Neural cell (in vitro differentiated cells): ENCODE measurements around the gene RPLP2. TPM values are rescaled to one million over a fixed set of nuclear protein-coding genes. Genes with fewer than 3 reads are reported as not detected.

Experiments used
- H2AFZ ChIP-seq: fragments of 200-600, 300-800 bp; sonication (generic), shearing (Covaris generic); 2 replicates; pipeline ENCODE4 v1.6.0; 2014; ENCODE audit warnings: low read depth, mild to moderate bottlenecking, antibody characterized with exemption, low read length, moderate library complexity
- H3F3A ChIP-seq: fragments of 200-600 bp; shearing (Covaris generic); 2 replicates; pipeline ENCODE4 v1.6.1; 2016; ENCODE audit warnings: mild to moderate bottlenecking, moderate library complexity, mixed read lengths, antibody characterized with exemption, low read length; ENCODE audit not compliant: insufficient read depth, poor library complexity, severe bottlenecking
- H3K27ac ChIP-seq: fragments of 200-600, 300-800 bp; sonication (generic), shearing (Covaris generic); 2 replicates; pipeline ENCODE4 v1.5.1; 2014; ENCODE audit warnings: mild to moderate bottlenecking, low read length, moderate library complexity
- H3K27me3 ChIP-seq: fragments of 300-800, 200-600 bp; sonication (generic), shearing (Covaris generic); 2 replicates; pipeline ENCODE4 v1.6.0; 2014; ENCODE audit warnings: mild to moderate bottlenecking, low read depth, low read length, moderate library complexity; ENCODE audit not compliant: insufficient read depth
- H3K36me3 ChIP-seq: fragments of 300-800, 200-600 bp; sonication (generic), shearing (Covaris generic); 2 replicates; pipeline ENCODE4 v1.5.1; 2014; ENCODE audit warnings: mild to moderate bottlenecking, antibody characterized with exemption, low read length, moderate library complexity; ENCODE audit not compliant: insufficient read depth
- H3K4me2 ChIP-seq: fragments of 300-800, 200-600 bp; sonication (generic), shearing (Covaris generic); 2 replicates; pipeline ENCODE4 v1.6.0; 2014; ENCODE audit warnings: mild to moderate bottlenecking, low read length
- H3K4me3 ChIP-seq: fragments of 300-800, 200-600 bp; sonication (generic), shearing (Covaris generic); 2 replicates; pipeline ENCODE4 v1.5.1; 2014; ENCODE audit warnings: mild to moderate bottlenecking, low read length, moderate library complexity
- H3K79me2 ChIP-seq: fragments of 200-600 bp; shearing (Covaris generic); replicated peaks from 2 replicates; pipeline ENCODE4 v1.6.0; 2014; ENCODE audit warnings: mild to moderate bottlenecking, low read length, moderate library complexity; ENCODE audit not compliant: insufficient read depth
- H3K9ac ChIP-seq: fragments of 300-800, 200-600 bp; sonication (generic), shearing (Covaris generic); 2 replicates; pipeline ENCODE4 v1.6.1; 2016; ENCODE audit warnings: mild to moderate bottlenecking, low read length, mixed read lengths
- H3K9me2 ChIP-seq: fragments of 200-600 bp; shearing (Covaris generic); 2 replicates; pipeline ENCODE4 v1.6.1; 2016; ENCODE audit warnings: mild to moderate bottlenecking, low read length, mixed read lengths; ENCODE audit not compliant: insufficient read depth
- H3K9me3 ChIP-seq: fragments of 200-600, 300-800 bp; sonication (generic), shearing (Covaris generic); 2 replicates; pipeline ENCODE4 v1.6.1; 2016; ENCODE audit warnings: mild to moderate bottlenecking, mixed run types, low read length, moderate library complexity, mixed read lengths
- H4K20me1 ChIP-seq: fragments of 200-600 bp; shearing (Covaris generic); 2 replicates; pipeline ENCODE4 v1.6.1; 2016; ENCODE audit warnings: mild to moderate bottlenecking, mixed run types; ENCODE audit not compliant: insufficient read depth
- CTCF ChIP-seq: fragments of 450-650 bp; IDR thresholded peaks from 2 replicates; pipeline ENCODE4 v1.5.1; 2014; ENCODE audit warnings: antibody characterized with exemption, mild to moderate bottlenecking, moderate library complexity; ENCODE audit not compliant: poor library complexity, severe bottlenecking
- EP300 ChIP-seq: fragments of 450-650 bp; conservative IDR thresholded peaks from 2 replicates; pipeline ENCODE4 v1.6.1; 2014; ENCODE audit warnings: antibody characterized with exemption, mild to moderate bottlenecking, moderate library complexity; ENCODE audit not compliant: poor library complexity, severe bottlenecking
- EZH2 ChIP-seq: fragments of 200-600, 300-800 bp; shearing (Covaris generic), sonication (generic); IDR thresholded peaks from 2 replicates; pipeline ENCODE4 v1.6.1; 2014; ENCODE audit warnings: antibody characterized with exemption, low read length, borderline replicate concordance, mild to moderate bottlenecking; ENCODE audit not compliant: insufficient read depth, poor library complexity, severe bottlenecking
- MXI1 ChIP-seq: fragments of 450-650 bp; conservative IDR thresholded peaks from 2 replicates; pipeline ENCODE4 v1.6.1; 2014; ENCODE audit warnings: antibody characterized with exemption, mild to moderate bottlenecking; ENCODE audit not compliant: poor library complexity, severe bottlenecking
- POLR2AphosphoS5 ChIP-seq: IDR thresholded peaks from 2 replicates; pipeline ENCODE4 v1.6.1; 2012
- RAD21 ChIP-seq: fragments of 450-650 bp; conservative IDR thresholded peaks from 2 replicates; pipeline ENCODE4 v1.6.1; 2014; ENCODE audit warnings: antibody characterized with exemption, mild to moderate bottlenecking, moderate library complexity
- REST ChIP-seq: IDR thresholded peaks from 2 replicates; pipeline ENCODE4 v1.6.1; 2012; ENCODE audit warnings: borderline replicate concordance
- SMC3 ChIP-seq: fragments of 450-650 bp; conservative IDR thresholded peaks from 2 replicates; pipeline ENCODE4 v1.6.1; 2014; ENCODE audit warnings: antibody characterized with exemption, mild to moderate bottlenecking, moderate library complexity; ENCODE audit not compliant: poor library complexity
- TAF1 ChIP-seq: IDR thresholded peaks from 2 replicates; pipeline ENCODE4 v1.6.1; 2012; ENCODE audit warnings: low read depth
- polyA plus RNA-seq: library from polyadenylated mRNA; depleted of rRNA; stranded (reverse); fragments of >200 nt; gene quantifications from 2 replicates; pipeline ENCODE4 v1.2.3, GENCODE V29; 2014

The RPLP2 gene
- polyA plus RNA-seq, 1 donor from 2014 or later, result 147 TPM

DNA sequence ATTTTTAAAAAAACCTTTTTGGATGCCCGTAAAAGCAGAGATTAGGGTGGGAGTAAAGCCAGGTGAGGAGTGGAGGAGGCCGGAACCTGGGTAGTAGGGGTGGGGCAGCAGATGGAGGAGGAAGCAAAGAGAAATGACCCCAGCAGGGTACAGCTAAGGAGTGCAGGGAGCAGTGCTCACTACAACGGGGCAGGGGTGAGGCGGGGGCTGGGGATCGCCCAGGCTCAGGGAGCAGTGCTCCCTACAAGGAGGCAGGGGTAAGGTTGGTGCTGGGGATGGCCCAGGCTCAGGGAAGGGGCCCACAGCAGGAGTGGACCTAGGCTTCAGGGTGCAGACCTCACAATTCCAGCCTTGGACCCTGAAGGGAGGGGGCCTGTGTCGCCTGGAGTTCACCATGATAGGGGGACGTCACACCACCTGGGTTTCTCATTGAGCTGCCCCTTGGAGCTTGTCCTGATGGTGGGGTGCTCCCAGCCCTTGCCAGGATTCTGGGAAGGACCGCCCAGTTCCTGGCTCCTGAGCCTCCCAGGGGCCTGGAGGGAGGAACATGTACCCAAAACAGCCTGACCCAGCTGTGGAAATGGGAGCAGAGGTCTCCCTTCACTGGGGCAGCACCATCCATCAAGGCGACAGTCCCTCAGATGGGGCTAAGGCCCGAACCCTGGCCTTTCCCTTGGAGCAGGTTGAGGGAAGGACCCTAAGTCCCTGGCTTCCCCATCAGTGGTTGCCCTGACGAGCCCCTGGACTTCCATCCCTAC, 6.1 kb downstream of the RPLP2 start:
- Histone ChIP-seq H2AFZ (no peak overlapping the region), H4K20me1 (no peaks in the 10 kb centered on the region), H3K79me2 (peaks cover 8% of the 10 kb centered on the region), H3K9me2 (no peaks in the 10 kb centered on the region), H3K36me3 (no peaks in the 10 kb centered on the region), H3K27me3 (no peaks in the 10 kb centered on the region), H3K9me3 (no peaks in the 10 kb centered on the region), H3K4me2 (no peak overlapping the region), H3K4me3 (no peak overlapping the region), H3K27ac (no peak overlapping the region), H3F3A (no peaks in the 10 kb centered on the region), H3K9ac (no peak overlapping the region)
- TF ChIP-seq RAD21, result no peak
- TF ChIP-seq TAF1, result no peak

DNA sequence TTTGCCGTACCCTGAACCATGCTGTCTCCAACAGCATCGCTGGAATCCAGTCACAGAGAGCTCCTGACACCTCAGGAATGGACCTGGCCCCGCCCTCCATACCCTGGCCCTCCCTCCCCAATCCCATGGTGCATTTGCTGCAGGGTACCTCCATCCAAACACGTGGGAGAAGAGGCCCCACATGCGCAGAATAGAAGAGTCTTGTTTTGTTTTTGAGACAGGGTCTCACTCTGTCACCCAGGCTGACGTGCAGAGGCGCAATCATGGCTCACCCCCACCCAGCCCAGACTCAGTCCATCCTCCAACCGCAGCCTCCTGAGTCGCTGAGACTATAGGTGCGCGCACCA, 6.6 kb downstream of the RPLP2 start:
- Histone ChIP-seq H3K27me3 (no peaks in the 10 kb centered on the region), H3K4me3 (no peak overlapping the region), H2AFZ (no peak overlapping the region), H3K4me2 (no peak overlapping the region), H3F3A (no peaks in the 10 kb centered on the region), H3K9me3 (no peaks in the 10 kb centered on the region), H3K36me3 (no peaks in the 10 kb centered on the region), H3K27ac (no peak overlapping the region), H4K20me1 (no peaks in the 10 kb centered on the region), H3K9me2 (no peaks in the 10 kb centered on the region), H3K9ac (no peak overlapping the region), H3K79me2 (peaks cover 3% of the 10 kb centered on the region)
- TF ChIP-seq TAF1, result no peak
- TF ChIP-seq EP300, result no peak
- no peak for TF ChIP-seq EZH2
- TF ChIP-seq RAD21, result no peak
- TF ChIP-seq REST, result no peak
- no peak for TF ChIP-seq SMC3
- TF ChIP-seq CTCF, result no peak
- TF ChIP-seq MXI1, result no peak
- TF ChIP-seq POLR2AphosphoS5, result no peak
